ENCODE data around the gene ANLN. TPM values are rescaled to one million over a fixed set of nuclear protein-coding genes. Genes with fewer than 3 reads are reported as not detected.

Gene ANLN
- total and polyA plus RNA-seq, 9 of the 15 experiments (the other 6 are each of a cell fraction or from before 2014, with no cell fraction given) = 18.1 to 66.2 (median 38.7) TPM

GRCh38 chr7:36474283-36475010, 84.8 kb downstream of the ANLN start (continued):
- TF ChIP-seq CTCFL (IDR thresholded peaks at IDR 0.05; ENCODE audit: borderline replicate concordance, insufficient read depth, low read depth, low read length, poor library complexity, severe bottlenecking) = no peak
- TF ChIP-seq ZNF239 (CRISPR knock-in tag; IDR thresholded peaks at IDR 0.05) = no peak
- no peak for TF ChIP-seq ZNF589 (CRISPR knock-in tag; IDR thresholded peaks at IDR 0.05; ENCODE audit: low read depth)
- no peak for TF ChIP-seq ZNF124 (CRISPR knock-in tag; IDR thresholded peaks at IDR 0.05)
- no peak for TF ChIP-seq MXI1 (IDR thresholded peaks at IDR 0.05; ENCODE audit: low read depth, low read length)
- TF ChIP-seq ELK1 (CRISPR knock-in tag; IDR thresholded peaks at IDR 0.05) = no peak
- TF ChIP-seq CREB1 (IDR thresholded peaks at IDR 0.05) = no peak
- no peak for TF ChIP-seq CREB1 (CRISPR knock-in tag; IDR thresholded peaks at IDR 0.05)
- no peak for TF ChIP-seq BRF1 (IDR thresholded peaks at IDR 0.05; ENCODE audit: borderline replicate concordance, extremely low read depth, insufficient read length)
- no peak for TF ChIP-seq PRDM10 (IDR thresholded peaks at IDR 0.05; ENCODE audit: partially characterized antibody)
- TF ChIP-seq EWSR1 (IDR thresholded peaks at IDR 0.05; ENCODE audit: borderline replicate concordance, low read depth, partially characterized antibody) = no peak
- no peak for TF ChIP-seq MBD1 (CRISPR knock-in tag; IDR thresholded peaks at IDR 0.05)
- TF ChIP-seq RBM34 (IDR thresholded peaks at IDR 0.05; ENCODE audit: borderline replicate concordance, insufficient read depth, low read length) = no peak
- TF ChIP-seq CHCHD3 (CRISPR knock-in tag; IDR thresholded peaks at IDR 0.05) = no peak
- no peak for TF ChIP-seq ZNF280A (IDR thresholded peaks at IDR 0.05; ENCODE audit: low read depth, partially characterized antibody)
- no peak for TF ChIP-seq CEBPG (CRISPR knock-in tag; IDR thresholded peaks at IDR 0.05)
- TF ChIP-seq CEBPG (tag; conservative IDR thresholded peaks at IDR 0.05 in 1 of 2, IDR thresholded peaks at IDR 0.05 in 1 of 2) = no peak
